ENCODE data around the gene GRAMD2A. TPM values are rescaled to one million over a fixed set of nuclear protein-coding genes. Genes with fewer than 3 reads are reported as not detected.

Gene GRAMD2A
- total and polyA plus RNA-seq, 2 donors (not counting 3 experiments of a cell fraction or from before 2014, with no cell fraction given): 0.08 to 0.29 TPM

DNA sequence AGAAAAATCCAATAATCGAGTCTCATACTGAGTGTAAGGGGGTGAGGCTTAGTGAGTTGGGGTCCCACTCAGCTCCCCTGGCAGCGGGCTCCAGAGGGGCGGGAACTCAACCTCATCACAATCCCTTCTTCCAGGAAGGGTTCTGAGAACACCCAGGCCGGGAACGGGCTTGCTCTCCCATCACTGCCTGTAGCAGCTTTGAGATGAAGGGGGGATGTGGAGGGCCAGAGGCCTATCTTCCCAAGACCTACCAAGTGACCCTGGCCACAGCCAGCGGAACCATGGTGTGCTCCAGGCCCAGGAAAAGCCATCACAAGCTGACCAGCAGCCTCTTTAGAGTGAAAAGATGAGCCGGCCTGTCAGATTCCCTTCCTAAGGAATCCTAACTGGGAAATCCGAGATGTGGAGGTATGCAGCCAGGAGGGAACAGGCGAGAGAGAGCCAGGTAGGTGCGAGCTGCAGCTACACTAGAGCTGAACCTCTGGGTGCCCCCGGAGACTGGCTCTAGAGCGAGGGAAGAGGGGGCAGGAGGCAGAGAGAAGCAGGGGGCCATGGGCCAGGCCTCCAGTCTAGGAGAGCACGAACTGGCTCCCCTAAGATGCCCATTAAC lies 18.5 kb downstream of the GRAMD2A start:
- POLR2A ChIA-PET: no interaction called here
- CTCF ChIA-PET: interaction anchor here (0.7 kb wide), 1 partner anchor 42 kb away, joined by 5 read pairs; no protein-coding TSS in a partner anchor
- TF ChIP-seq POLR2A (IDR thresholded peaks at IDR 0.05; ENCODE audit: low read depth, low read length) (no peak), EZH2 (IDR thresholded peaks at IDR 0.05; ENCODE audit: borderline replicate concordance, low read depth, low read length, severe bottlenecking) (no peak), FOS (IDR thresholded peaks at IDR 0.05; ENCODE audit: borderline replicate concordance, insufficient read depth, low read length) (no peak), CTCF (IDR thresholded peaks at IDR 0.05; ENCODE audit: extremely low read depth in 1 of 2, insufficient read depth in 1 of 2, low read depth in 1 of 2, low read length in 2 of 2) (no peak), MYC (IDR thresholded peaks at IDR 0.05; ENCODE audit: low read depth, low read length) (no peak), MAX (IDR thresholded peaks at IDR 0.05; ENCODE audit: insufficient read depth, insufficient read length) (no peak), GATA2 (IDR thresholded peaks at IDR 0.05; ENCODE audit: insufficient read depth, insufficient read length, low read depth, low read length) (no peak), JUN (IDR thresholded peaks at IDR 0.05; ENCODE audit: borderline replicate concordance, insufficient read depth, insufficient read length, low read depth) (no peak), POLR2AphosphoS5 (IDR thresholded peaks at IDR 0.05; ENCODE audit: insufficient read depth, low read depth, low read length) (no peak)

More for the DNA sequence above, 18.5 kb downstream of the GRAMD2A start:
- DNase-seq (ENCODE audit: low read depth, low spot score) (no peak), FAIRE-seq (no peak)
- no peaks in the 10 kb centered on the region for H3K9me3 ChIP-seq (replicated peaks; ENCODE audit: control insufficient read depth, insufficient read depth, low read length)
- H3K27me3 ChIP-seq (ENCODE audit: control insufficient read depth in 2 of 2, insufficient read depth in 2 of 2, low read length in 2 of 2): peaks cover 5 to 11% of the 10 kb centered on the region in 2 experiments
- H3K9ac ChIP-seq (replicated peaks; ENCODE audit: extremely low read depth, insufficient read depth, low read length): no peak overlapping the region
- no peak overlapping the region for H3K4me2 ChIP-seq (ENCODE audit: insufficient read depth, low read length)
- H3K36me3 ChIP-seq (ENCODE audit: control insufficient read depth in 2 of 2, extremely low read depth in 1 of 2, insufficient read depth in 2 of 2, low read length in 2 of 2): no peaks in the 10 kb centered on the region
- intact Hi-C loops (cut with micrococcal nuclease): no loop called here
- no TSS peak for BruUV-seq (replicated peaks)
- H3K4me1 ChIP-seq (ENCODE audit: control insufficient read depth, extremely low read depth, insufficient read depth, low read length): no peaks in the 10 kb centered on the region
- H3K27ac ChIP-seq (ENCODE audit: insufficient read depth, low read depth, low read length): no peak overlapping the region
- no peak overlapping the region for H3K4me3 ChIP-seq (replicated peaks in 1 of 3; ENCODE audit: insufficient read depth in 1 of 3, low read depth in 1 of 3, low read length in 3 of 3)
- H4K20me1 ChIP-seq (replicated peaks; ENCODE audit: control insufficient read depth, extremely low read depth, insufficient read depth, low read length): no peaks in the 10 kb centered on the region
- H3K79me2 ChIP-seq (ENCODE audit: control insufficient read depth, insufficient read depth, low read length): no peaks in the 10 kb centered on the region
- dilution Hi-C loops (cut with MboI; ENCODE audit: extremely low pct_ligation_motif_present, low sequenced_read_pairs): no loop called here
- no peaks in the 10 kb centered on the region for H3K9me1 ChIP-seq (replicated peaks; ENCODE audit: control insufficient read depth, extremely low read depth, insufficient read depth, low read length)
- no peak overlapping the region for H2AFZ ChIP-seq (ENCODE audit: low read depth, low read length)

All from endothelial cell of umbilical vein (primary cell).